Body of pancreas (tissue), 4 donors: ENCODE measurements around the gene PRRX1. TPM values are rescaled to one million over a fixed set of nuclear protein-coding genes. Genes with fewer than 3 reads are reported as not detected.

Experiments used
- ATAC-seq: fragments of 150-250 bp; one replicate; pipeline ENCODE4 v1.9.1; 2016
- DNase-seq, 4 donors: peaks; one replicate each; pipeline ENCODE4 v3.0.0-alpha.2; 2019
- H3K27ac ChIP-seq, 4 donors: fragments of 200-600 bp; sonication (generic); 1 replicate in 3 of 4; 2 replicates in 1 of 4; pipeline versions ENCODE4 v1.5.1 to v1.6.1; 2016 to 2019; ENCODE audit warnings: mild to moderate bottlenecking in 1 of 4, mixed read lengths in 1 of 4, moderate library complexity in 1 of 4
- H3K27me3 ChIP-seq, 2 donors: fragments of 200-600 bp; sonication (generic); one replicate each; pipeline ENCODE4 v1.6.0; 2016; ENCODE audit warnings: mild to moderate bottlenecking in 1 of 2
- H3K36me3 ChIP-seq, 2 donors: fragments of 200-600 bp; sonication (generic); replicated peaks in 1 of 2; 2 replicates each; pipeline ENCODE4 v1.5.1; 2016; ENCODE audit warnings: low read depth in 2 of 2; ENCODE audit not compliant: insufficient read depth in 1 of 2
- H3K4me1 ChIP-seq: fragments of 200-600 bp; sonication (generic); one replicate; pipeline ENCODE4 v1.6.0; 2016
- H3K4me3 ChIP-seq, 2 donors: fragments of 200-600 bp; sonication (generic); 1 replicate in 1 of 2; 2 replicates in 1 of 2; pipeline ENCODE4 v1.5.1; 2016 to 2019
- H3K9me3 ChIP-seq, 3 donors: fragments of 200-600 bp; sonication (generic); 1 replicate in 2 of 3; 2 replicates in 1 of 3; pipeline ENCODE4 v1.5.1; 2016
- CTCF ChIP-seq, 7 experiments: fragments of 450-650 bp in 4 of 7; fragments of 200-600 bp in 3 of 7; sonication (generic) in 3 of 7; IDR thresholded peaks; one replicate each; pipeline ENCODE4 v1.5.1; 2016 to 2019; ENCODE audit warnings: antibody characterized with exemption in 7 of 7
- POLR2A ChIP-seq, 3 donors: fragments of 450-650 bp; IDR thresholded peaks; one replicate each; pipeline ENCODE4 v1.6.1; 2016; ENCODE audit warnings: antibody characterized with exemption in 3 of 3, mild to moderate bottlenecking in 2 of 3
- WGBS, 2 donors: methylation state at CpG; one replicate each; pipeline ENCODE4 v1.1.5; 2017; 5-methylcytosine and 5-hydroxymethylcytosine counted together
- intact Hi-C: fragments of 100-400 bp; cut with DNase I; formaldehyde crosslinking; loops from one replicate; pipeline ENCODE4 v1.15.1; 2023
- total RNA-seq, 2 donors: library from RNA; depleted of rRNA; stranded (reverse); fragments of >200 nt; gene quantifications; one replicate each; pipeline ENCODE4 v1.1.0, GENCODE V29; 2016

The PRRX1 gene
- total RNA-seq, 2 donors from 2014 or later: 5.3 to 8.0 TPM

- intact Hi-C loops: no loop called here
- TF ChIP-seq POLR2A (IDR thresholded peaks at IDR 0.05): no peak
- TF ChIP-seq CTCF (IDR thresholded peaks at IDR 0.05): no peak
- ATAC-seq: no peak
- H3K27ac ChIP-seq: no peak overlapping the region
- H3K36me3 ChIP-seq: no peaks in the 10 kb centered on the region
- DNase-seq: no peak
- no peak overlapping the region for H3K4me3 ChIP-seq
- H3K27me3 ChIP-seq: no peaks in the 10 kb centered on the region
- no peaks in the 10 kb centered on the region for H3K9me3 ChIP-seq
- H3K4me1 ChIP-seq: no peaks in the 10 kb centered on the region
Observed at GRCh38 chr1:170620164-170620563, 43.8 kb upstream of the PRRX1 start.

GRCh38 chr1:170623171-170623570 lies 40.8 kb upstream of the PRRX1 start:
- TF ChIP-seq POLR2A (IDR thresholded peaks at IDR 0.05) (no peak), CTCF (IDR thresholded peaks at IDR 0.05) (no peak)
- Histone ChIP-seq H3K4me3 (no peak overlapping the region), H3K27me3 (no peaks in the 10 kb centered on the region), H3K36me3 (no peaks in the 10 kb centered on the region), H3K27ac (no peak overlapping the region), H3K4me1 (no peaks in the 10 kb centered on the region), H3K9me3 (no peaks in the 10 kb centered on the region)
- WGBS, 2 donors: 36 to 42% methylated on average over 2 of the region's 2 CpGs
- DNase-seq: no peak
- ATAC-seq: no peak
- intact Hi-C loops: no loop called here

DNA sequence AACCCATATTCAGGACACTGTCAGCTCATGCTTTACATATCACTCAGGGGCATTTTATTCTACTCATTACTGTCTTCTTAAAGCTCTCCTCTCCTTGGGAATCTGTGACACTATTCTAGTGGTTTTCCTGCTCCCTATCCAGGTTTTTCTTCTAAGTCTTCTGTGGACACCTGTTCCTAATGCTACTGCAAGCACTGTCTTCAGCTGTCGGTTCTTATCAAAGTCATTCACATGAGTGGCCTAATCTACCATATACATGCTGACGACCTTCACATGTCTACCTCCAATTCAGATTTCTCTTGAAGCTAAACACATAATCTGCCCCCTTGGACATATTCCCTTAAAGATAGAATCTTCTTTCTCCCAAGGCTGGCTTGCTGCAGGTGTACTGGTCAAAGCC lies 39.8 kb upstream of the PRRX1 start:
- H3K9me3 ChIP-seq: no peaks in the 10 kb centered on the region
- intact Hi-C loops: no loop called here
- no peak overlapping the region for H3K4me3 ChIP-seq
- H3K36me3 ChIP-seq: no peaks in the 10 kb centered on the region
- no peaks in the 10 kb centered on the region for H3K27me3 ChIP-seq
- H3K4me1 ChIP-seq: no peaks in the 10 kb centered on the region
- DNase-seq (no peak), ATAC-seq (no peak)
- TF ChIP-seq CTCF (IDR thresholded peaks at IDR 0.05) (no peak), POLR2A (IDR thresholded peaks at IDR 0.05) (no peak)
- no peak overlapping the region for H3K27ac ChIP-seq
- 43 to 51% methylated on average over 2 of the region's 2 CpGs for WGBS, 2 donors

DNA sequence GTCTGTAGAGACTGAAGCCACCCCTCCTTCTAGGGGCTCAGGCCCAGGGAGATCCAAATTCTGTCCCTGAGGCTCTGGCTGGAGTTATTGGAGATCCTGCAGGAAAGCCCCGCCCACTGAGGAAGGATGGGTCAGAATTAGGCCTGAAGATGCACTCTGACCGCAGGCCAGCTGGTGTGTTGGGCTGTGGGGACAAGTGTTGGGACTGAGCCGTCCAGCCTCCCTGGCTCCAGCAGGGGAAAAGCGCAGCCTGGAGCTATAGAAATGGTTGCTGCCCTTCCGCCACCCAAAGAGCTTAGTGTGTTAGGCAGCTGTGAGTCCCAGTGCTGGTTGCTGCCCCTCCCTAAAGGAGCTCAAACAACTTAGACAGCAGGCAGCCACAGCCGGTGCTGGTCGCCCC lies 33.0 kb upstream of the PRRX1 start:
- ATAC-seq (no peak), DNase-seq (no peak)
- no peaks in the 10 kb centered on the region for H3K4me1 ChIP-seq
- 58% methylated on average over 7 of the region's 7 CpGs; no CpG with 5 or more reads in 1 of the 2 donors for WGBS, 2 donors
- no peaks in the 10 kb centered on the region for H3K27me3 ChIP-seq
- no peaks in the 10 kb centered on the region for H3K9me3 ChIP-seq
- H3K27ac ChIP-seq: no peak overlapping the region
- intact Hi-C loops: no loop called here
- H3K36me3 ChIP-seq: no peaks in the 10 kb centered on the region
- no peak overlapping the region for H3K4me3 ChIP-seq
- TF ChIP-seq CTCF (IDR thresholded peaks at IDR 0.05): no peak
- TF ChIP-seq POLR2A (IDR thresholded peaks at IDR 0.05): no peak

GRCh38 chr1:170634293-170634692 lies 29.6 kb upstream of the PRRX1 start:
- Histone ChIP-seq H3K36me3 (no peaks in the 10 kb centered on the region), H3K4me1 (no peaks in the 10 kb centered on the region), H3K27ac (no peak overlapping the region), H3K4me3 (no peak overlapping the region), H3K27me3 (no peaks in the 10 kb centered on the region), H3K9me3 (no peaks in the 10 kb centered on the region)
- 59 to 85% methylated on average over 1 of the region's 1 CpG for WGBS, 2 donors
- ATAC-seq (no peak), DNase-seq (no peak)
- intact Hi-C loops: no loop called here
- TF ChIP-seq CTCF (IDR thresholded peaks at IDR 0.05) (no peak), POLR2A (IDR thresholded peaks at IDR 0.05) (no peak)
